H9 (cell line): ENCODE data around the gene PNPLA8. TPM values are rescaled to one million over a fixed set of nuclear protein-coding genes. Genes with fewer than 3 reads are reported as not detected.

Experiments used
- DNase-seq: peaks from one replicate; pipeline ENCODE4 v3.0.0-alpha.2; 2017
- H2AFZ ChIP-seq: one replicate; pipeline ENCODE4 v1.6.1; 2013; ENCODE audit warnings: mild to moderate bottlenecking, low read length, control low read depth, moderate library complexity
- H2AK5ac ChIP-seq: 2 replicates; pipeline ENCODE4 v1.6.1; 2013; ENCODE audit warnings: low read length, control low read depth, mixed read lengths; ENCODE audit not compliant: insufficient read length
- H2BK120ac ChIP-seq: one replicate; pipeline ENCODE4 v1.6.1; 2013; ENCODE audit warnings: low read depth, mild to moderate bottlenecking, low read length, control low read depth, inconsistent platforms; ENCODE audit not compliant: poor library complexity, severe bottlenecking
- H2BK12ac ChIP-seq: 2 replicates; pipeline ENCODE4 v1.6.1; 2013; ENCODE audit warnings: low read length, control low read depth, mixed read lengths, low read depth; ENCODE audit not compliant: insufficient read length
- H2BK15ac ChIP-seq: 2 replicates; pipeline ENCODE4 v1.6.1; 2013; ENCODE audit warnings: low read depth, low read length, control low read depth
- H2BK20ac ChIP-seq: one replicate; pipeline ENCODE4 v1.6.1; 2013; ENCODE audit warnings: low read depth, mild to moderate bottlenecking, low read length, control low read depth, inconsistent platforms; ENCODE audit not compliant: poor library complexity, severe bottlenecking
- H2BK5ac ChIP-seq: 2 replicates; pipeline ENCODE4 v1.6.1; 2013; ENCODE audit warnings: low read length, control low read depth, mixed read lengths; ENCODE audit not compliant: insufficient read length
- H3K14ac ChIP-seq: 2 replicates; pipeline ENCODE4 v1.6.1; 2013; ENCODE audit warnings: low read length, control low read depth; ENCODE audit not compliant: insufficient read depth
- H3K18ac ChIP-seq: 2 replicates; pipeline ENCODE4 v1.6.1; 2013; ENCODE audit warnings: low read depth, mild to moderate bottlenecking, mixed read lengths, low read length, control low read depth; ENCODE audit not compliant: insufficient read length
- H3K23ac ChIP-seq: 2 replicates; pipeline ENCODE4 v1.6.1; 2013; ENCODE audit warnings: low read length, control low read depth, mixed read lengths, low read depth; ENCODE audit not compliant: insufficient read length
- H3K23me2 ChIP-seq: 2 replicates; pipeline ENCODE4 v1.6.1; 2013; ENCODE audit warnings: low read depth, mild to moderate bottlenecking, mixed read lengths, low read length, control low read depth; ENCODE audit not compliant: insufficient read length, poor library complexity, severe bottlenecking
- H3K27ac ChIP-seq: 2 replicates; pipeline ENCODE4 v1.5.1; 2013; ENCODE audit warnings: low read length, control low read depth, mixed read lengths, low read depth; ENCODE audit not compliant: insufficient read length
- H3K27me3 ChIP-seq: 2 replicates; pipeline ENCODE4 v1.6.1; 2013; ENCODE audit warnings: low read length, control low read depth, inconsistent platforms; ENCODE audit not compliant: insufficient read depth
- H3K4ac ChIP-seq: 2 replicates; pipeline ENCODE4 v1.6.1; 2013; ENCODE audit warnings: low read depth, mild to moderate bottlenecking, control low read depth, inconsistent platforms, low read length, moderate library complexity
- H3K4me1 ChIP-seq: 2 replicates; pipeline ENCODE4 v1.6.1; 2013; ENCODE audit warnings: low read length, control low read depth, inconsistent platforms; ENCODE audit not compliant: insufficient read depth
- H3K4me2 ChIP-seq: 2 replicates; pipeline ENCODE4 v1.6.1; 2013; ENCODE audit warnings: low read length, control low read depth, mixed read lengths; ENCODE audit not compliant: insufficient read length, insufficient read depth
- H3K56ac ChIP-seq: 2 replicates; pipeline ENCODE4 v1.6.1; 2013; ENCODE audit warnings: low read depth, mild to moderate bottlenecking, mixed read lengths, low read length, control low read depth; ENCODE audit not compliant: insufficient read length
- H3K79me1 ChIP-seq: 2 replicates; pipeline ENCODE4 v1.6.1; 2013; ENCODE audit warnings: low read depth, mild to moderate bottlenecking, moderate library complexity, low read length, control low read depth, inconsistent platforms; ENCODE audit not compliant: insufficient read depth, poor library complexity, severe bottlenecking
- H3K79me2 ChIP-seq: 2 replicates; pipeline ENCODE4 v1.6.1; 2013; ENCODE audit warnings: low read length, control low read depth, inconsistent platforms; ENCODE audit not compliant: insufficient read depth
- H3K9ac ChIP-seq: 2 replicates; pipeline ENCODE4 v1.6.1; 2013; ENCODE audit warnings: low read length, control low read depth, mixed read lengths; ENCODE audit not compliant: insufficient read length; ENCODE audit errors: extremely low read depth
- H3K9me3 ChIP-seq: one replicate; pipeline ENCODE4 v1.6.1; 2013; ENCODE audit warnings: low read depth, low read length, inconsistent platforms; ENCODE audit not compliant: control insufficient read depth
- H3T11ph ChIP-seq: one replicate; pipeline ENCODE4 v1.6.1; 2013; ENCODE audit warnings: mild to moderate bottlenecking, low read length, control low read depth, inconsistent platforms
- H4K20me1 ChIP-seq: one replicate; pipeline ENCODE4 v1.6.1; 2013; ENCODE audit not compliant: control insufficient read depth, insufficient read length, insufficient read depth
- H4K5ac ChIP-seq: 2 replicates; pipeline ENCODE4 v1.6.1; 2013; ENCODE audit warnings: low read depth, mild to moderate bottlenecking, mixed read lengths, low read length, control low read depth; ENCODE audit not compliant: insufficient read length
- H4K8ac ChIP-seq: replicated peaks from 2 replicates; pipeline ENCODE4 v1.6.1; 2013; ENCODE audit warnings: low read length, control low read depth, mixed read lengths, low read depth; ENCODE audit not compliant: insufficient read length
- H4K91ac ChIP-seq: 2 replicates; pipeline ENCODE4 v1.6.1; 2013; ENCODE audit warnings: low read depth, mild to moderate bottlenecking, moderate library complexity, mixed read lengths, low read length, control low read depth; ENCODE audit not compliant: insufficient read length
- H3K27ac Mint-ChIP-seq, 3 experiments: 2 replicates in 2 of 3; 3 replicates in 1 of 3; pipeline ENCODE4 v1.8.0; 2020 to 2021; ENCODE audit warnings: mixed read lengths in 3 of 3, mild to moderate bottlenecking in 1 of 3, moderate library complexity in 1 of 3
- H3K27me3 Mint-ChIP-seq: 2 replicates; pipeline ENCODE4 v1.8.0; 2021; ENCODE audit warnings: low read depth, mild to moderate bottlenecking, moderate library complexity, mixed read lengths
- H3K36me3 Mint-ChIP-seq, 3 experiments: 2 replicates in 2 of 3; 3 replicates in 1 of 3; pipeline ENCODE4 v1.8.0; 2020 to 2021; ENCODE audit warnings: low read depth in 3 of 3, mixed read lengths in 3 of 3; ENCODE audit not compliant: insufficient read depth in 1 of 3
- H3K4me1 Mint-ChIP-seq, 2 experiments: 2 replicates each; pipeline ENCODE4 v1.8.0; 2020; ENCODE audit warnings: mixed read lengths in 2 of 2
- H3K4me3 Mint-ChIP-seq, 2 experiments: 2 replicates in 1 of 2; 3 replicates in 1 of 2; pipeline ENCODE4 v1.8.0; 2020 to 2021; ENCODE audit warnings: mild to moderate bottlenecking in 2 of 2, mixed read lengths in 2 of 2, moderate library complexity in 1 of 2
- H3K9me3 Mint-ChIP-seq, 2 experiments: 2 replicates in 1 of 2; 3 replicates in 1 of 2; pipeline ENCODE4 v1.8.0; 2020; ENCODE audit warnings: mild to moderate bottlenecking in 2 of 2, mixed read lengths in 2 of 2, moderate library complexity in 1 of 2
- CTCF ChIP-seq: fragments of 200-600 bp; sonication (generic); conservative IDR thresholded peaks from 3 replicates; pipeline ENCODE4 v1.8.0; 2021; ENCODE audit warnings: antibody characterized with exemption, mild to moderate bottlenecking
- WGBS: extraction: QIAGEN DNeasy Blood & Tissue Kit; methylation state at CpG from one replicate; pipeline ENCODE4 v1.1.7; 2013; ENCODE audit warnings: missing lambda C conversion rate, low lambda C conversion rate, mixed read lengths; ENCODE audit not compliant: insufficient read length; ENCODE audit errors: extremely low coverage; 5-methylcytosine and 5-hydroxymethylcytosine counted together
- total RNA-seq: library from RNA; stranded (reverse); gene quantifications from 2 replicates; pipeline ENCODE4 v1.2.1, GENCODE V29; 2021

Gene PNPLA8
- total RNA-seq, 1 experiment from 2014 or later = 11.7 TPM

DNA sequence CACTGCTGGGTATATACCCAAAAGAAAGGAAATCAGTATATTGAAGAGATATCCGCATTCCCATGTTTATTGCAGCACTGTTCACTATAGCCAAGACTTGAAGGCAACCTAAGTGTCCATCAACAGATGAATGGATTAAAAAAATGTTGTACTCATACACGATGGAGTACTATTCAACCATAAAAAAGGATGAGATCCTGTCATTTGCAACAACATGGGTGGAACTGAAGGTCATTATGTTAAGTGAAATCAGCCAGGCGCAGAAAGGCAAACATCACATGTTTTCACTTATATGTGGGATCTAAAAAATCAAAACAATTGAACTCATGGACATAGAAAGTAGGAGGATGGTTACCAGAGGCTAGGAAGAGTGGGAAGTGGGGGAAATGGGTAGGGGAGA is 89.0 kb downstream of the PNPLA8 start:
- Histone ChIP-seq H3K4me1 (no peaks in the 10 kb centered on the region), H3T11ph (no peak overlapping the region), H2BK12ac (no peak overlapping the region), H3K14ac (no peak overlapping the region), H3K18ac (no peak overlapping the region), H4K20me1 (no peaks in the 10 kb centered on the region), H3K23me2 (no peaks in the 10 kb centered on the region), H2BK20ac (no peak overlapping the region), H3K56ac (no peak overlapping the region), H2BK5ac (no peak overlapping the region), H2BK15ac (no peak overlapping the region), H3K27ac (no peak overlapping the region), H4K8ac (no peak overlapping the region), H3K79me2 (no peaks in the 10 kb centered on the region), H2AFZ (no peak overlapping the region), H3K79me1 (no peaks in the 10 kb centered on the region), H3K27me3 (no peaks in the 10 kb centered on the region), H3K4ac (no peak overlapping the region), H3K9me3 (no peaks in the 10 kb centered on the region), H2BK120ac (no peak overlapping the region), H4K91ac (no peak overlapping the region), H4K5ac (no peak overlapping the region), H3K4me2 (no peak overlapping the region), H3K23ac (no peak overlapping the region), H2AK5ac (no peak overlapping the region), H3K9ac (no peak overlapping the region)
- no peak for DNase-seq
- H3K4me1 Mint-ChIP-seq = no peaks in the 10 kb centered on the region
- H3K9me3 Mint-ChIP-seq = peaks cover 11 to 12% of the 10 kb centered on the region in 2 experiments; a peak in 4 of 5 replicates
- no peak for TF ChIP-seq CTCF
- H3K36me3 Mint-ChIP-seq = peaks cover 2 to 19% (median 3%) of the 10 kb centered on the region in 3 experiments; a peak in 3 of 7 replicates
- no CpG with 5 or more reads among the region's 3 CpGs for WGBS
- H3K27ac Mint-ChIP-seq = no peak overlapping the region
- no peak overlapping the region for H3K4me3 Mint-ChIP-seq
- no peaks in the 10 kb centered on the region for H3K27me3 Mint-ChIP-seq
